Activated T-helper 9 cell treated with anti-CD3 and anti-CD28 coated beads, Interleukin-2, amount 50 U/mL, for 16 hours (primary cell): ENCODE results near the gene PRSS57.

Experiments used
- DNase-seq: peaks from one replicate; pipeline ENCODE4 v3.0.0-alpha.2; 2020; ENCODE audit warnings: low read depth

The PRSS57 gene

GRCh38 chr19:652467-653389 lies 42.5 kb downstream of the PRSS57 start:
- no peak for DNase-seq

GRCh38 chr19:651991-652390 lies 43.3 kb downstream of the PRSS57 start:
- DNase-seq: no peak

- DNase-seq: no peak
These were observed 44.0 kb downstream of the PRSS57 start for GRCh38 chr19:651114-651818.

- no peak for DNase-seq
These were observed 45.1 kb downstream of the PRSS57 start for GRCh38 chr19:650121-650520.

GRCh38 chr19:648904-649801 lies 46.1 kb downstream of the PRSS57 start:
- no peak for DNase-seq

GRCh38 chr19:648305-648704 lies 46.9 kb downstream of the PRSS57 start:
- DNase-seq: no peak

- no peak for DNase-seq
These were observed 47.5 kb downstream of the PRSS57 start for GRCh38 chr19:647566-648284.

GRCh38 chr19:646779-647565 lies 48.3 kb downstream of the PRSS57 start:
- DNase-seq: no peak

GRCh38 chr19:645912-646778 lies 49.1 kb downstream of the PRSS57 start:
- DNase-seq: no peak

GRCh38 chr19:644789-645188 lies 50.5 kb downstream of the PRSS57 start:
- no peak for DNase-seq

GRCh38 chr19:644363-644762 lies 50.9 kb downstream of the PRSS57 start:
- no peak for DNase-seq

- no peak for DNase-seq
These were observed 51.5 kb downstream of the PRSS57 start for GRCh38 chr19:643736-644135.

- DNase-seq: no peak
These were observed 52.2 kb downstream of the PRSS57 start for GRCh38 chr19:642767-643727.

GRCh38 chr19:641702-642101 lies 53.5 kb downstream of the PRSS57 start:
- DNase-seq: no peak

- DNase-seq: no peak
These were observed 54.6 kb downstream of the PRSS57 start for GRCh38 chr19:640606-641189.

GRCh38 chr19:640161-640558 lies 55.1 kb downstream of the PRSS57 start:
- DNase-seq: no peak

- DNase-seq: peak; percentile 95
These were observed 55.7 kb downstream of the PRSS57 start, which contains the start of gene FGF22 for GRCh38 chr19:639253-640160. Gene FGF22, plus strand, starts transcription at chr19:639879. Its CDS starts 47 bp downstream, at chr19:639926.
